WI38 (cell line): ENCODE measurements around the gene HAO2.
A peak's percentile ranks its signal among the peaks of the same experiment; 100 is the strongest.

Experiments
- H3K4me3 ChIP-seq: 2 replicates; pipeline ENCODE4 v1.5.1; 2011; ENCODE audit warnings: low read depth, mild to moderate bottlenecking, control low read depth, low read length
- TF ChIP-seq, protein P1 (sequence below): IDR thresholded peaks from 2 replicates; pipeline ENCODE4 v1.5.1; 2012; ENCODE audit warnings: low read depth, mild to moderate bottlenecking, control low read depth, low read length

The HAO2 gene

GRCh38 chr1:119327450-119328155 is 41.0 kb upstream of the HAO2 start:
- H3K4me3 ChIP-seq: peak overlapping the region; percentile 47
- TF ChIP-seq, protein P1, sequence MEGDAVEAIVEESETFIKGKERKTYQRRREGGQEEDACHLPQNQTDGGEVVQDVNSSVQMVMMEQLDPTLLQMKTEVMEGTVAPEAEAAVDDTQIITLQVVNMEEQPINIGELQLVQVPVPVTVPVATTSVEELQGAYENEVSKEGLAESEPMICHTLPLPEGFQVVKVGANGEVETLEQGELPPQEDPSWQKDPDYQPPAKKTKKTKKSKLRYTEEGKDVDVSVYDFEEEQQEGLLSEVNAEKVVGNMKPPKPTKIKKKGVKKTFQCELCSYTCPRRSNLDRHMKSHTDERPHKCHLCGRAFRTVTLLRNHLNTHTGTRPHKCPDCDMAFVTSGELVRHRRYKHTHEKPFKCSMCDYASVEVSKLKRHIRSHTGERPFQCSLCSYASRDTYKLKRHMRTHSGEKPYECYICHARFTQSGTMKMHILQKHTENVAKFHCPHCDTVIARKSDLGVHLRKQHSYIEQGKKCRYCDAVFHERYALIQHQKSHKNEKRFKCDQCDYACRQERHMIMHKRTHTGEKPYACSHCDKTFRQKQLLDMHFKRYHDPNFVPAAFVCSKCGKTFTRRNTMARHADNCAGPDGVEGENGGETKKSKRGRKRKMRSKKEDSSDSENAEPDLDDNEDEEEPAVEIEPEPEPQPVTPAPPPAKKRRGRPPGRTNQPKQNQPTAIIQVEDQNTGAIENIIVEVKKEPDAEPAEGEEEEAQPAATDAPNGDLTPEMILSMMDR: peak; percentile 38

GRCh38 chr1:119329541-119330461 is 38.8 kb upstream of the HAO2 start:
- TF ChIP-seq, protein P1: no peak
- no peak overlapping the region for H3K4me3 ChIP-seq

DNA sequence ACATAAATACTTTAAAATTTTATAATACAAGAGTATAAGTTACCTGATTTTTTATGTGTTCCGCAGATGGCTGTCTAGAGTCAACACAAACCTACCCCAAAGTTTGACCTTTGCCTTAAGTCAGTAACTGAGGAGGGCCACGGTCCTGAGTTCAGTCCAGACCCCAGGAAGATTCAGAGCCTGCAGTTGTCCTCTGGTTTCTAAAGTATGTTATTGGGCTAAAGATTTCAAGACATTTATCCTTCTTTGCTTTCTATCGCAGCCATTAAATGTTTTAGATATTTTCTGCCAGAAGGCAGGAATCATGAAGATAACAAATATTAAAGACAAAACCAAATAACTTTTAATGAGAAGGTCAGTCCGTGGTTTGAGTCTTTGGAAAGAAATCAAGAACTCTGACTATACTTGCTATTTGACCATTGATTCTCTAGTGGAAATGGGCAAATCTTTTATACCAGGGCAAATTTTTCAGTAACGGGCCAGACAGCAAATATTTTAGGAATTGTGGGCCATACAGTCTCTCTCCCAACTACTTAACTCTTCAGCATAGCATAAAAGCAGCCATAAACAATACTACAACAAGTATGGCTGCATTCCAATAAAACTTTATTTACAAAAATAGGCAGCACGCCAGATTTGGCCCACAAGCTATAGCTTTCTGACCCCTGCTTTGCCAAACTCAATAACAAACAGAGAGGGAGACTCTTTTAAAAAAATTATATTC is 38.0 kb upstream of the HAO2 start:
- H3K4me3 ChIP-seq: no peak overlapping the region
- TF ChIP-seq, protein P1: no peak

- TF ChIP-seq, protein P1: no peak
- H3K4me3 ChIP-seq: no peak overlapping the region
These were observed 37.4 kb upstream of the HAO2 start for GRCh38 chr1:119331190-119331515.

DNA sequence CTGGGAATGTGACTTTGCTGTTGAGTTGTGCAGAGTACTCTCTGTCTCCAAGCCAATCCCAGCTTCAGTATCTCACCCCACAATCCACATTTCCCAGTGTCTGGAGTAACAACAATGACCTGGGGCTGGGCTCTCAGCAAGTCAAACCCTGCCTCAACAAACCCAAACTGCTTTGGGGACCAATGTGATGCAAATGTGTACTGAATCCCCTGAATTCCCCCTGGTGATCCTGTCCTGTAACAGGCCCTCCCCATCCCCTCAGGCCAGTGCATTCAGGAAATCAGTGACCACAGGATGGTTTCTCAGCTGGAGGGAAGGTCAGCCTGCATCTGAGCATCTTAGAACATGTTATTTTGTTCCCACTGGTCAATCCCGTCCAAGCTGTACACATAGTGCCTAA is 36.7 kb upstream of the HAO2 start:
- H3K4me3 ChIP-seq: no peak overlapping the region
- TF ChIP-seq, protein P1: no peak

DNA sequence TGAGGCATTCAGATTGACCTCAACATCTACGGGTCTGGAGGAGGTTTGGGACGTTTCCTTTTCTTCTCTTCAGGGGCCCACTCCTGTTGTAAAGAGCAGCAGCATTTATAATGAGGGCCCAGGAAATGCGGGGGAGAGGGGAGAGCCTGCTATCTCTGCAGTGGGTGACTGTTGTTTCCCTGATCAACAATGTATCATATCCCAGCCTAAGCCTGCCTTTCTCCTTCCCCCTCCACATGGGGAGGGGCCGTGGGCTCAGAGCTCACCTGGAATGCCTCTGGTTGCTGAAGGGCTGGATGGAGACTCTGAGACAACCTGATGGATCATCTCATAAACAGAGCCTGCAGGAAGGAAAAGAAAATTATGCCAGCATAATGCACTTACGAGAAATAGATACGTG is 36.0 kb upstream of the HAO2 start:
- TF ChIP-seq, protein P1: no peak

More for the DNA sequence above, 36.0 kb upstream of the HAO2 start:
- H3K4me3 ChIP-seq: no peak overlapping the region
